Measurements from ENCODE around the gene ENPP7.

The ENPP7 gene

GRCh38 chr17:79779084-79779529 is 48.4 kb downstream of the ENPP7 start:
- TF ChIP-seq CTCF (conservative IDR thresholded peaks at IDR 0.05; ENCODE audit: low read depth) = no peak
- ChIA-PET CTCF (interaction anchor here (0.6 to 1.3 kb wide), 3 partner anchors 10 to 1049 kb away, joined by 3 to 6 read pairs (median 3); no protein-coding TSS in a partner anchor), POLR2A (ENCODE audit: low non-redundant PET) (interaction anchor here (0.6 kb wide), 1 partner anchor 1126 kb away, joined by 3 read pairs; no protein-coding TSS in a partner anchor)
- H3K27ac ChIP-seq = peak overlapping the region; percentile 63; the same call in 1 of the 2 replicates
- no peak for DNase-seq (ENCODE audit: low spot score)

GRCh38 chr17:79779661-79780365 is 49.1 kb downstream of the ENPP7 start:
- CTCF ChIA-PET = interaction anchor here (1.1 kb wide), 1 partner anchor 38 kb away, joined by 6 read pairs; no protein-coding TSS in a partner anchor
- POLR2A ChIA-PET (ENCODE audit: low non-redundant PET) = no interaction called here
- no peak for TF ChIP-seq CTCF (conservative IDR thresholded peaks at IDR 0.05; ENCODE audit: low read depth)
- DNase-seq (ENCODE audit: low spot score) = no peak
- peak overlapping the region; percentile 9; the same call in 1 of the 2 replicates for H3K27ac ChIP-seq

- CTCF ChIA-PET = interaction anchor here (0.7 kb wide), 1 partner anchor 135 kb away, joined by 4 read pairs; no protein-coding TSS in a partner anchor
- no peak for TF ChIP-seq CTCF (conservative IDR thresholded peaks at IDR 0.05; ENCODE audit: low read depth)
- H3K27ac ChIP-seq = no peak overlapping the region
- no peak for DNase-seq (ENCODE audit: low spot score)
- POLR2A ChIA-PET (ENCODE audit: low non-redundant PET) = no interaction called here
Measured at GRCh38 chr17:79781012-79781650, 50.4 kb downstream of the ENPP7 start.

GRCh38 chr17:79781736-79782575 is 51.2 kb downstream of the ENPP7 start:
- ChIA-PET POLR2A (ENCODE audit: low non-redundant PET) (no interaction called here), CTCF (interaction anchor here (0.7 kb wide), 1 partner anchor 135 kb away, joined by 4 read pairs; no protein-coding TSS in a partner anchor)
- no peak for TF ChIP-seq CTCF (conservative IDR thresholded peaks at IDR 0.05; ENCODE audit: low read depth)
- DNase-seq (ENCODE audit: low spot score) = no peak
- H3K27ac ChIP-seq = 0 out of 2 replicates have a peak overlapping the region, but pooled peaks have one; percentile 2

GRCh38 chr17:79783891-79784290 is 53.1 kb downstream of the ENPP7 start:
- POLR2A ChIA-PET (ENCODE audit: low non-redundant PET) = no interaction called here
- no peak for TF ChIP-seq CTCF (conservative IDR thresholded peaks at IDR 0.05; ENCODE audit: low read depth)
- CTCF ChIA-PET = no interaction called here
- DNase-seq (ENCODE audit: low spot score) = no peak
- H3K27ac ChIP-seq = no peak overlapping the region
